ENCODE results near the gene HOXA2. TPM values are rescaled to one million over a fixed set of nuclear protein-coding genes. Genes with fewer than 3 reads are reported as not detected.

Gene HOXA2
- total and polyA plus RNA-seq, 2 of the 8 experiments (the other 6 are each of a cell fraction or from before 2014, with no cell fraction given) = not detected

DNA sequence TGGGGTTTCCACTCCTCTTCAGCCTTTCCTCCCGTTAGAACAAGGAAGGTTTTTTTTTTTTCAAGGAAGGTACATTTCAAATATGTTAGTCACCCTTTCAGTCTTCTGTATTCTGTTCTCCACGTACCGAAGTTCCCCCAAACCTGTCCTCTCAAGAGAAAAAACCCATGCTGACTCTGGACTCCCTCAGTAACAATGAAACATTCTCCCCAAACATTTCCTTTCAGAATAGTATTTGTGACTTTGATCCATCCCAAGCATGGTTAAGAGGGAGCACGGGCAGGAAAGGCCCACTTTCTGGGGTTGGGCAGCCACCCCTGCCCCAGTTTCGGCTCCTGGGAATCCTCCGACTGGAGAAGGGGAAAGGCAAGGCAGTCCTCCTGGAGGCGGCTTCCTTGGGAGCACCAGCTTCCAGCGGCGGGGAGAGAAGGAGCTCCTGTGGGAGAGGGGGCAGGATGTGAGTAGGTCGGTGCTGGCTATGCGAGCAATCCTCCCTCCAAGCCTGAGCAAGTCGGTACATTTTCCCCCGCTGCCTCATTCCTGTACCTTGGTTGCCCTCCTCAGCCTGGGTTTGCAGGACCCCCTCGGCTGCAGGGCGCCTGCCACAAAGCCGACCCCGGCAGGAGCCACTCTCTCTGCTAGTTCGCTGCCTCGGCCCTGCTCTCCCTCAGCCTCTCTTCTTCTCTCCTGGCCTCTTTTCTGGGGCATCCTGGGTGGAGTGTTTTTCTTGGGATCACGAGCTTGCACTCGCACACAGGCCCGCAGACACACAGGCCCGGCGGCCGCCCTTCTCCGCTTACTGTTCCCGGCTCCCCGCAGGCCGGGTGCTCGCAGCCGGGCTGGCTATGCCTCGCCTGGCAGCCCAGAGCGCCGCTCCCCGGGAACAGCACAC, 4.6 kb downstream of the HOXA2 start (continued):
- TF ChIP-seq, protein P1, sequence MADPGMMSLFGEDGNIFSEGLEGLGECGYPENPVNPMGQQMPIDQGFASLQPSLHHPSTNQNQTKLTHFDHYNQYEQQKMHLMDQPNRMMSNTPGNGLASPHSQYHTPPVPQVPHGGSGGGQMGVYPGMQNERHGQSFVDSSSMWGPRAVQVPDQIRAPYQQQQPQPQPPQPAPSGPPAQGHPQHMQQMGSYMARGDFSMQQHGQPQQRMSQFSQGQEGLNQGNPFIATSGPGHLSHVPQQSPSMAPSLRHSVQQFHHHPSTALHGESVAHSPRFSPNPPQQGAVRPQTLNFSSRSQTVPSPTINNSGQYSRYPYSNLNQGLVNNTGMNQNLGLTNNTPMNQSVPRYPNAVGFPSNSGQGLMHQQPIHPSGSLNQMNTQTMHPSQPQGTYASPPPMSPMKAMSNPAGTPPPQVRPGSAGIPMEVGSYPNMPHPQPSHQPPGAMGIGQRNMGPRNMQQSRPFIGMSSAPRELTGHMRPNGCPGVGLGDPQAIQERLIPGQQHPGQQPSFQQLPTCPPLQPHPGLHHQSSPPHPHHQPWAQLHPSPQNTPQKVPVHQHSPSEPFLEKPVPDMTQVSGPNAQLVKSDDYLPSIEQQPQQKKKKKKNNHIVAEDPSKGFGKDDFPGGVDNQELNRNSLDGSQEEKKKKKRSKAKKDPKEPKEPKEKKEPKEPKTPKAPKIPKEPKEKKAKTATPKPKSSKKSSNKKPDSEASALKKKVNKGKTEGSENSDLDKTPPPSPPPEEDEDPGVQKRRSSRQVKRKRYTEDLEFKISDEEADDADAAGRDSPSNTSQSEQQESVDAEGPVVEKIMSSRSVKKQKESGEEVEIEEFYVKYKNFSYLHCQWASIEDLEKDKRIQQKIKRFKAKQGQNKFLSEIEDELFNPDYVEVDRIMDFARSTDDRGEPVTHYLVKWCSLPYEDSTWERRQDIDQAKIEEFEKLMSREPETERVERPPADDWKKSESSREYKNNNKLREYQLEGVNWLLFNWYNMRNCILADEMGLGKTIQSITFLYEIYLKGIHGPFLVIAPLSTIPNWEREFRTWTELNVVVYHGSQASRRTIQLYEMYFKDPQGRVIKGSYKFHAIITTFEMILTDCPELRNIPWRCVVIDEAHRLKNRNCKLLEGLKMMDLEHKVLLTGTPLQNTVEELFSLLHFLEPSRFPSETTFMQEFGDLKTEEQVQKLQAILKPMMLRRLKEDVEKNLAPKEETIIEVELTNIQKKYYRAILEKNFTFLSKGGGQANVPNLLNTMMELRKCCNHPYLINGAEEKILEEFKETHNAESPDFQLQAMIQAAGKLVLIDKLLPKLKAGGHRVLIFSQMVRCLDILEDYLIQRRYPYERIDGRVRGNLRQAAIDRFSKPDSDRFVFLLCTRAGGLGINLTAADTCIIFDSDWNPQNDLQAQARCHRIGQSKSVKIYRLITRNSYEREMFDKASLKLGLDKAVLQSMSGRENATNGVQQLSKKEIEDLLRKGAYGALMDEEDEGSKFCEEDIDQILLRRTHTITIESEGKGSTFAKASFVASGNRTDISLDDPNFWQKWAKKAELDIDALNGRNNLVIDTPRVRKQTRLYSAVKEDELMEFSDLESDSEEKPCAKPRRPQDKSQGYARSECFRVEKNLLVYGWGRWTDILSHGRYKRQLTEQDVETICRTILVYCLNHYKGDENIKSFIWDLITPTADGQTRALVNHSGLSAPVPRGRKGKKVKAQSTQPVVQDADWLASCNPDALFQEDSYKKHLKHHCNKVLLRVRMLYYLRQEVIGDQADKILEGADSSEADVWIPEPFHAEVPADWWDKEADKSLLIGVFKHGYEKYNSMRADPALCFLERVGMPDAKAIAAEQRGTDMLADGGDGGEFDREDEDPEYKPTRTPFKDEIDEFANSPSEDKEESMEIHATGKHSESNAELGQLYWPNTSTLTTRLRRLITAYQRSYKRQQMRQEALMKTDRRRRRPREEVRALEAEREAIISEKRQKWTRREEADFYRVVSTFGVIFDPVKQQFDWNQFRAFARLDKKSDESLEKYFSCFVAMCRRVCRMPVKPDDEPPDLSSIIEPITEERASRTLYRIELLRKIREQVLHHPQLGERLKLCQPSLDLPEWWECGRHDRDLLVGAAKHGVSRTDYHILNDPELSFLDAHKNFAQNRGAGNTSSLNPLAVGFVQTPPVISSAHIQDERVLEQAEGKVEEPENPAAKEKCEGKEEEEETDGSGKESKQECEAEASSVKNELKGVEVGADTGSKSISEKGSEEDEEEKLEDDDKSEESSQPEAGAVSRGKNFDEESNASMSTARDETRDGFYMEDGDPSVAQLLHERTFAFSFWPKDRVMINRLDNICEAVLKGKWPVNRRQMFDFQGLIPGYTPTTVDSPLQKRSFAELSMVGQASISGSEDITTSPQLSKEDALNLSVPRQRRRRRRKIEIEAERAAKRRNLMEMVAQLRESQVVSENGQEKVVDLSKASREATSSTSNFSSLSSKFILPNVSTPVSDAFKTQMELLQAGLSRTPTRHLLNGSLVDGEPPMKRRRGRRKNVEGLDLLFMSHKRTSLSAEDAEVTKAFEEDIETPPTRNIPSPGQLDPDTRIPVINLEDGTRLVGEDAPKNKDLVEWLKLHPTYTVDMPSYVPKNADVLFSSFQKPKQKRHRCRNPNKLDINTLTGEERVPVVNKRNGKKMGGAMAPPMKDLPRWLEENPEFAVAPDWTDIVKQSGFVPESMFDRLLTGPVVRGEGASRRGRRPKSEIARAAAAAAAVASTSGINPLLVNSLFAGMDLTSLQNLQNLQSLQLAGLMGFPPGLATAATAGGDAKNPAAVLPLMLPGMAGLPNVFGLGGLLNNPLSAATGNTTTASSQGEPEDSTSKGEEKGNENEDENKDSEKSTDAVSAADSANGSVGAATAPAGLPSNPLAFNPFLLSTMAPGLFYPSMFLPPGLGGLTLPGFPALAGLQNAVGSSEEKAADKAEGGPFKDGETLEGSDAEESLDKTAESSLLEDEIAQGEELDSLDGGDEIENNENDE (IDR thresholded peaks at IDR 0.05; ENCODE audit: insufficient replicate concordance, low read length) = no peak
- TF ChIP-seq EZH2 (IDR thresholded peaks at IDR 0.05; ENCODE audit: low read depth, low read length, severe bottlenecking) = peak; percentile 95
- TF ChIP-seq SUZ12 (IDR thresholded peaks at IDR 0.05; ENCODE audit: low read length) = peak; percentile 96
- peak; percentile 45; the same call in 1 of the 2 replicates for TF ChIP-seq CBX8 (IDR thresholded peaks at IDR 0.05; ENCODE audit: borderline replicate concordance, low read depth, low read length)
- no peak for TF ChIP-seq ASH2L (IDR thresholded peaks at IDR 0.05; ENCODE audit: low read length)
- no peak for TF ChIP-seq KDM5A (IDR thresholded peaks at IDR 0.05; ENCODE audit: low read length)
- TF ChIP-seq KDM1A (IDR thresholded peaks at IDR 0.05; ENCODE audit: borderline replicate concordance, low read length) = no peak
- no peak for TF ChIP-seq GTF2F1 (IDR thresholded peaks at IDR 0.05; ENCODE audit: borderline replicate concordance, low read depth, low read length)
- TF ChIP-seq ZNF274 (IDR thresholded peaks at IDR 0.05; ENCODE audit: borderline replicate concordance, extremely low read depth, low read length) = no peak
